Heart left ventricle (tissue), 16 donors: ENCODE measurements around the gene MED16. TPM values are rescaled to one million over a fixed set of nuclear protein-coding genes. Genes with fewer than 3 reads are reported as not detected.
A peak's percentile ranks its signal among the peaks of the same experiment; 100 is the strongest.
"Not testable (repeated sequence)": the region's sequence is repeated elsewhere in the genome, so short reads cannot be mapped to it uniquely, and the experiment has no call there.

Source experiments
- ATAC-seq, 4 donors: fragments of 200-7000 bp; cut with Tn5 transposase; one replicate each; pipeline ENCODE4 v1.9.1; 2020 to 2022; ENCODE audit warnings: moderate library complexity in 4 of 4, mild to moderate bottlenecking in 3 of 4, moderate number of reproducible peaks in 1 of 4
- DNase-seq, 5 donors: peaks; one replicate each; pipeline ENCODE4 v3.0.0-alpha.2; 2020
- H3K27ac ChIP-seq, 12 donors: fragments of 200-600 bp; sonication (generic) in 4 of 12; one replicate each; pipeline versions ENCODE4 v1.5.0 to v1.8.0; 2016 to 2022; ENCODE audit warnings: mild to moderate bottlenecking in 2 of 12
- H3K27me3 ChIP-seq, 9 donors: fragments of 200-600 bp; sonication (generic) in 2 of 9; one replicate each; pipeline versions ENCODE4 v1.5.1 to v1.8.0; 2016 to 2022; ENCODE audit warnings: mild to moderate bottlenecking in 3 of 9
- H3K36me3 ChIP-seq, 9 donors: fragments of 200-600 bp; sonication (generic) in 2 of 9; one replicate each; pipeline versions ENCODE4 v1.5.0 to v1.8.0; 2018 to 2022; ENCODE audit warnings: mild to moderate bottlenecking in 2 of 9
- H3K4me1 ChIP-seq, 12 donors: fragments of 200-600 bp; sonication (generic) in 4 of 12; one replicate each; pipeline versions ENCODE4 v1.5.0 to v1.8.0; 2016 to 2022; ENCODE audit warnings: mild to moderate bottlenecking in 3 of 12
- H3K4me3 ChIP-seq, 12 donors: fragments of 200-600 bp; sonication (generic) in 4 of 12; one replicate each; pipeline versions ENCODE4 v1.5.0 to v1.8.0; 2017 to 2022; ENCODE audit warnings: mild to moderate bottlenecking in 9 of 12, moderate library complexity in 4 of 12
- H3K9me3 ChIP-seq, 12 donors: fragments of 200-600 bp; sonication (generic) in 4 of 12; one replicate each; pipeline versions ENCODE4 v1.5.0 to v1.8.0; 2016 to 2022; ENCODE audit warnings: mild to moderate bottlenecking in 1 of 12
- CTCF ChIP-seq, 12 donors: fragments of 200-600 bp; sonication (generic) in 4 of 12; IDR thresholded peaks; one replicate each; pipeline versions ENCODE4 v1.5.0 to v1.8.0; 2018 to 2022; ENCODE audit warnings: antibody characterized with exemption in 12 of 12, mild to moderate bottlenecking in 5 of 12
- POLR2A ChIP-seq, 2 donors: fragments of 450-650 bp; IDR thresholded peaks; one replicate each; pipeline ENCODE4 v1.6.1; 2017; ENCODE audit warnings: antibody characterized with exemption in 2 of 2, mild to moderate bottlenecking in 2 of 2, moderate library complexity in 2 of 2
- WGBS, 4 donors: extraction: QIAGEN DNeasy Blood & Tissue Kit in 2 of 4; methylation state at CpG; one replicate each; pipeline versions ENCODE4 v1.1.5 to v1.1.7; 2013 to 2018; 5-methylcytosine and 5-hydroxymethylcytosine counted together
- intact Hi-C, 10 donors: fragments of 100-400 bp; cut with DNase I; formaldehyde crosslinking; loops; one replicate each; pipeline versions ENCODE4 v1.11.1 to v1.14.2; 2022
- polyA plus RNA-seq, 2 donors: library from polyadenylated mRNA; stranded (reverse); fragments of 200-250 nt; gene quantifications; one replicate each; pipeline ENCODE4 v1.2.3, GENCODE V29; 2013
- total RNA-seq, 9 donors: library from RNA; depleted of rRNA in 2 of 9; stranded (reverse); fragments of >200 nt in 2 of 9; fragmentation: NEBNext Ultra II Directional in 3 of 9; extraction: Animal tissue kit (Norgen Biotek cat#: 25700) in 3 of 9; gene quantifications; one replicate each; pipeline versions ENCODE4 v1.1.0 to v1.2.4, GENCODE V29; 2016 to 2023
- donor health status: ischemic (EF 13 %, LVEDD 7.1; RV severe dilation, severe dysfunction).
- donor health status: healthy with polysubstance abuse.
- donor health status: DM: no; HTN: yes; CAD: no.
- donor health status: DM: no; HTN: no; CAD: no.
- donor health status: ischemic (EF 25% LVEDD 6.9; RV normal size, moderate dysfunction).
- donor health status: ischemic (EF 25% LVEDD 5.7; RV mildly dilated, moderate dysfunction).
- donor health status: healthy.
- donor health status: DM: yes; HTN: yes; CAD: no.
- donor health status: ischemic (EF 35%, LVEDD 5.7; RV mildly dilated, moderate dysfunction).
- donor health status: nonischemic (EF 11% LVEDD 7.7; RV severe dilation, severe dysfunction).
- donor health status: DM: yes; HTN: yes; CAD: no.
- donor health status: PGD.
- donor health status: ischemic (EF 29% LVEDD 5.4; RV normal size, mild dysfunction).
- donor health status: nonischemic (EF 23%, LVEDD 6.1; RV moderate dilation, normal function).

Gene MED16
- total and polyA plus RNA-seq, 11 donors = 17.5 to 41.9 (median 26.2) TPM

- H3K9me3 ChIP-seq = no peaks in the 10 kb centered on the region
- peak overlapping the region; percentile 1 to 90 (median 79) for H3K27ac ChIP-seq
- DNase-seq = peak; percentile 88 to 96 (median 94)
- intact Hi-C loops = loop anchor here in 3 of 10 donors (10.0 kb wide), 1 partner anchor 76 kb away; no protein-coding TSS in a partner anchor
- H3K4me3 ChIP-seq = peak overlapping the region in 8 of 12 donors; percentile 0 to 26 (median 14)
- ATAC-seq = peak; percentile 86 to 92 (median 92)
- H3K36me3 ChIP-seq = no peaks in the 10 kb centered on the region
- 18 to 37% (median 19%) methylated on average over 14 to 28 of the region's 28 CpGs for WGBS, 4 donors
- H3K4me1 ChIP-seq = peaks cover 0 to 30% (median 9%) of the 10 kb centered on the region in 12 donors
- H3K27me3 ChIP-seq = peaks cover 12 to 63% (median 24%) of the 10 kb centered on the region in 9 donors
- no peak for TF ChIP-seq CTCF (IDR thresholded peaks at IDR 0.05)
- TF ChIP-seq POLR2A (IDR thresholded peaks at IDR 0.05) = no peak
Measured at GRCh38 chr19:850221-850978, 42.6 kb downstream of the MED16 start.

GRCh38 chr19:849195-849594, 43.8 kb downstream of the MED16 start:
- not testable (repeated sequence) for H3K27ac ChIP-seq
- H3K4me1 ChIP-seq = peaks cover 0 to 30% (median 9%) of the 10 kb centered on the region in 12 donors
- intact Hi-C loops = loop anchor here in 1 of 10 donors (5.0 kb wide), 1 partner anchor 72 kb away; no protein-coding TSS in a partner anchor

DNA sequence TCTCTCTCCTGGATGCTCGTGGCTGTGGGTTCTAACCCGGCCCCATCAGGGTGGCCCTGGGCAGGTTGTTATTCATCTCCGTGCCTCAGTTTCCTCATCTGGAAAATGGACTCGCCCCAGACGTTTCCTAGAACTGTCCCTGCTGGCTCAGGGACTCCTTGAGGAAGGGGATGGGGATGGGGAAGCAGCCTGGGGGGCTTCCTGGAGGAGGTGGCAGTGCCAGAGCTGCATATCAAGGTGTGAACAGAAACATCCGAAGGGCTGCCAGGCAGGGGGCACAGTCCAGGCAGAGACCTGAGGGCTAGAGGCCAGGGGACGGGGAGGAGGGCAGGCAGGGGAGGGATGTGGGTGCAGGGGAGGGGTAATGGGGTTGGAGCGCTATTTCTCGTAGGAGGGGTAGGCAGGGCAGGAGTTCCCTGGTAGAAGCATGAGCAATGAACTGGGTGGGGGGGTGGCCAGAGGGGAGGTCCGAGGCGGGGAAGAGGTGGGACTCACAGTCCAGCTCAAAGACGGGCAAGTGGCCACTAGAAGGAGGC, 44.5 kb downstream of the MED16 start:
- DNase-seq = no peak
- intact Hi-C loops = loop anchor here in 1 of 10 donors (5.0 kb wide), 1 partner anchor 71 kb away; no protein-coding TSS in a partner anchor
- no peak for TF ChIP-seq CTCF (IDR thresholded peaks at IDR 0.05)
- TF ChIP-seq POLR2A (IDR thresholded peaks at IDR 0.05) = no peak
- peak in 2 of 4 donors; percentile 6 to 21 for ATAC-seq
- Histone ChIP-seq H3K36me3 (no peaks in the 10 kb centered on the region), H3K9me3 (no peaks in the 10 kb centered on the region), H3K27me3 (peaks cover 20 to 65% (median 29%) of the 10 kb centered on the region in 9 donors), H3K4me1 (peaks cover 0 to 36% (median 12%) of the 10 kb centered on the region in 12 donors), H3K4me3 (no peak overlapping the region), H3K27ac (peak overlapping the region in 2 of 12 donors; percentile 6 to 61)
- 48 to 56% (median 54%) methylated on average over 12 of the region's 12 CpGs for WGBS, 4 donors

More at GRCh38 chr19:849195-849594, 43.8 kb downstream of the MED16 start:
- not testable (repeated sequence) for H3K4me3 ChIP-seq, DNase-seq, ATAC-seq, H3K9me3 ChIP-seq, H3K36me3 ChIP-seq
- peaks cover 15 to 64% (median 24%) of the 10 kb centered on the region in 9 donors for H3K27me3 ChIP-seq
- WGBS, 4 donors = 84 to 86% (median 85%) methylated on average over 8 of the region's 8 CpGs

GRCh38 chr19:845707-846521, 47.1 kb downstream of the MED16 start:
- ATAC-seq (no peak), DNase-seq (no peak)
- H3K9me3 ChIP-seq = no peaks in the 10 kb centered on the region
- 65 to 77% (median 75%) methylated on average over 33 to 37 of the region's 37 CpGs for WGBS, 4 donors
- intact Hi-C loops = loop anchor here in 1 of 10 donors (5.0 kb wide), 1 partner anchor 69 kb away; no protein-coding TSS in a partner anchor
- no peak overlapping the region for H3K4me3 ChIP-seq
- H3K36me3 ChIP-seq = no peaks in the 10 kb centered on the region
- peaks cover 0 to 31% (median 14%) of the 10 kb centered on the region in 12 donors for H3K4me1 ChIP-seq
- peaks cover 11 to 62% (median 29%) of the 10 kb centered on the region in 9 donors for H3K27me3 ChIP-seq
- TF ChIP-seq POLR2A (IDR thresholded peaks at IDR 0.05) (no peak), CTCF (IDR thresholded peaks at IDR 0.05) (no peak)
- H3K27ac ChIP-seq = no peak overlapping the region
